Stimulated activated naive CD8-positive, alpha-beta T cell treated with anti-CD3 and anti-CD28 coated beads, Interleukin-15, Interleukin-2, amounts not matched to agents 100 U/mL and 50 U/mL, for 24 hours (primary cell): ENCODE data around the gene TNN.
"Not testable (repeated sequence)": the region's sequence is repeated elsewhere in the genome, so short reads cannot be mapped to it uniquely, and the experiment has no call there.

Experiments
- ATAC-seq: fragments of 150-1000 bp; cut with Tn5 transposase; one replicate; pipeline ENCODE4 v1.10.0; 2021
- DNase-seq: peaks from one replicate; pipeline ENCODE4 v3.0.0; 2021

The TNN gene

GRCh38 chr1:175067362-175068106 is at the start of gene TNN:
Gene TNN (plus strand): TSS chr1:175067833. CDS start chr1:175077419, 9,586 bp downstream.
- no peak for ATAC-seq
- no peak for DNase-seq

- ATAC-seq (no peak), DNase-seq (no peak)
Measured at GRCh38 chr1:175019524-175019923, 48.1 kb upstream of the TNN start.

- DNase-seq (peak; percentile 98), ATAC-seq (peak; percentile 94)
Measured at GRCh38 chr1:175023043-175023921, 44.4 kb upstream of the TNN start, which contains the start of gene MRPS14. Gene MRPS14 (minus strand): TSS chr1:175023425. CDS start chr1:175023408, 17 bp downstream.

GRCh38 chr1:175023922-175024242 is 43.8 kb upstream of the TNN start:
- DNase-seq, ATAC-seq: not testable (repeated sequence)

- no peak for ATAC-seq
- DNase-seq: no peak
Measured at GRCh38 chr1:175024773-175025172, 42.9 kb upstream of the TNN start.

GRCh38 chr1:175033953-175034352 is 33.7 kb upstream of the TNN start:
- ATAC-seq (no peak), DNase-seq (no peak)

- ATAC-seq: no peak
Measured at GRCh38 chr1:175034775-175035174, 32.9 kb upstream of the TNN start.

GRCh38 chr1:175035865-175036264 is 31.8 kb upstream of the TNN start:
- ATAC-seq: no peak

More at GRCh38 chr1:175034775-175035174, 32.9 kb upstream of the TNN start:
- no peak for DNase-seq

GRCh38 chr1:175036476-175036875 is 31.2 kb upstream of the TNN start:
- no peak for DNase-seq
- no peak for ATAC-seq

More at GRCh38 chr1:175035865-175036264, 31.8 kb upstream of the TNN start:
- DNase-seq: no peak

GRCh38 chr1:175037416-175037815 is 30.2 kb upstream of the TNN start:
- no peak for ATAC-seq
- no peak for DNase-seq

- ATAC-seq (no peak), DNase-seq (no peak)
Measured at GRCh38 chr1:175040324-175040879, 27.2 kb upstream of the TNN start.

- ATAC-seq: no peak
Measured at GRCh38 chr1:175042650-175043049, 25.0 kb upstream of the TNN start.

GRCh38 chr1:175043824-175044223 is 23.8 kb upstream of the TNN start:
- ATAC-seq: no peak
- DNase-seq: no peak

More at GRCh38 chr1:175042650-175043049, 25.0 kb upstream of the TNN start:
- no peak for DNase-seq

- ATAC-seq, DNase-seq: not testable (repeated sequence)
Measured at GRCh38 chr1:175044591-175044990, 23.0 kb upstream of the TNN start.

- ATAC-seq: no peak
- DNase-seq: no peak
Measured at GRCh38 chr1:175045097-175045496, 22.5 kb upstream of the TNN start.

GRCh38 chr1:175045519-175045918 is 22.1 kb upstream of the TNN start:
- DNase-seq (no peak), ATAC-seq (no peak)

GRCh38 chr1:175050992-175051391 is 16.6 kb upstream of the TNN start:
- DNase-seq (no peak), ATAC-seq (no peak)

GRCh38 chr1:175054736-175055135 is 12.9 kb upstream of the TNN start:
- no peak for ATAC-seq

GRCh38 chr1:175062339-175062738 is 5.3 kb upstream of the TNN start:
- no peak for DNase-seq
- ATAC-seq: no peak

More at GRCh38 chr1:175054736-175055135, 12.9 kb upstream of the TNN start:
- DNase-seq: no peak

- ATAC-seq (no peak), DNase-seq (no peak)
Measured at GRCh38 chr1:175062858-175063257, 4.8 kb upstream of the TNN start.

- ATAC-seq (no peak), DNase-seq (no peak)
Measured at GRCh38 chr1:175070818-175071217, 3.2 kb downstream of the TNN start.

- no peak for ATAC-seq
- no peak for DNase-seq
Measured at GRCh38 chr1:175071276-175071943, 3.8 kb downstream of the TNN start.
